NB4 (cell line): ENCODE data around the gene BAHCC1.

ENCODE experiments used
- DNase-seq: peaks from one replicate; pipeline ENCODE4 v3.0.0; 2010; ENCODE audit warnings: low read depth
- H3K4me3 ChIP-seq: one replicate; pipeline ENCODE4 v1.5.1; 2011; ENCODE audit warnings: mild to moderate bottlenecking, low read depth, low read length, moderate library complexity
- CTCF ChIP-seq: IDR thresholded peaks from one replicate; pipeline ENCODE4 v1.5.1; 2012; ENCODE audit warnings: low read depth, low read length
- MAX ChIP-seq: IDR thresholded peaks from 2 replicates; pipeline ENCODE4 v1.6.1; 2011; ENCODE audit warnings: low read depth, low read length
- MYC ChIP-seq: IDR thresholded peaks from 2 replicates; pipeline ENCODE4 v1.6.1; 2011; ENCODE audit warnings: low read depth, low read length
- POLR2A ChIP-seq: IDR thresholded peaks from 2 replicates; pipeline ENCODE4 v1.6.1; 2011; ENCODE audit warnings: mild to moderate bottlenecking; ENCODE audit not compliant: insufficient read length; ENCODE audit errors: extremely low read depth

Gene BAHCC1

DNA sequence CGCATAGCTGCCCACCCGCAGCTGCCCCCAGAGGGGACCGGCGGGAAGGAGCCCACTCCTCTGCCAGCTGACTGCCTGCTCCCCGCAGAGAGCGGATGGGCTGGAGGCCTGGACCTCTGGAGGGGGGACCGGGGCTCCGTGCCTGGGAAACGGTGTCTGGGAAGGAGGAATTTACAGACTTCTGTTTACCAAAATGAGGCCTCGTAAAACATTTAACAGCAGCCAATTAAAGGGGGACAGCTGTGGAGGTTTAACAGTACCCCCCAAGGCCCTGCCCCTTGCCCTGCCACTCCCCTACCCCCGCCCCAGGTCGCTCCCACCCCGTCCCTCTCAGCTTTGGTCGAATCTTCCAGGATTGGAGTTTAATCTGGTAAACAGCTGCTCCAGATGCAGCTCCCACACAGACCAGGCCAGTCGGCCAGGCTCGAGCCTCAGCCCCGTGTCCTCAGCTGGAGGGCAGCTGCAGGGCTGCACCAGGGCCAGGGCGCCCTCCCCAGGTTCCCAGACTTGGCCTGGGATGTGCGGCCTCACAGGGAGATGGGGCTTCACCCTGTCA is 41.1 kb downstream of the BAHCC1 start:
- no peak for DNase-seq
- TF ChIP-seq CTCF (no peak), MAX (no peak), POLR2A (no peak), MYC (no peak)
- H3K4me3 ChIP-seq = no peak overlapping the region

- DNase-seq = no peak
- TF ChIP-seq CTCF (no peak), POLR2A (no peak), MAX (0 out of 2 replicates have a peak, but pooled peaks have one; percentile 10)
- H3K4me3 ChIP-seq = no peak overlapping the region
Measured at GRCh38 chr17:81437191-81437651, 42.0 kb downstream of the BAHCC1 start.

GRCh38 chr17:81438007-81438659 is 42.9 kb downstream of the BAHCC1 start:
- TF ChIP-seq MAX (no peak), CTCF (no peak), POLR2A (no peak), MYC (no peak)
- no peak for DNase-seq
- no peak overlapping the region for H3K4me3 ChIP-seq

- TF ChIP-seq POLR2A (no peak), CTCF (no peak), MAX (no peak), MYC (no peak)
- no peak overlapping the region for H3K4me3 ChIP-seq
- no peak for DNase-seq
Measured at GRCh38 chr17:81438688-81439087, 43.4 kb downstream of the BAHCC1 start.

- no peak overlapping the region for H3K4me3 ChIP-seq
- TF ChIP-seq POLR2A = no peak
- no peak for TF ChIP-seq CTCF
- no peak for TF ChIP-seq MYC
- no peak for TF ChIP-seq MAX
- no peak for DNase-seq
Measured at GRCh38 chr17:81440051-81440471, 44.8 kb downstream of the BAHCC1 start.
